GM12878 (cell line): Measurements from ENCODE around the gene SPRYD7. TPM values are rescaled to one million over a fixed set of nuclear protein-coding genes. Genes with fewer than 3 reads are reported as not detected.

Experiments
- ATAC-seq: fragments of 200-7000 bp; cut with Tn5 transposase; 3 replicates; pipeline ENCODE4 v1.9.1; 2020; ENCODE audit warnings: mild to moderate bottlenecking, moderate library complexity
- BruUV-seq: library from RNA; stranded (reverse); fragments of 400-500 nt; replicated peaks from 2 replicates; lab custom pipeline; 2021; lab: Mats Ljungman, UMichigan
- CTCF ChIA-PET: fragments of 300-600 bp; sonication (Branson Sonifier 250); formaldehyde crosslinking; extraction: SDS; loops from one replicate; lab custom pipeline; 2021; ENCODE audit warnings: inconsistent platforms; lab: Yijun Ruan, JAX
- POLR2A ChIA-PET: fragments of 350-600 bp; formaldehyde crosslinking; extraction: SDS; loops from one replicate; lab custom pipeline; 2021; ENCODE audit warnings: inconsistent platforms; lab: Charles Lee
- RAD21 ChIA-PET: fragments of 300-600 bp; sonication (Branson Sonifier 250); formaldehyde crosslinking; loops from one replicate; lab custom pipeline; 2023; ENCODE audit warnings: antibody characterized with exemption; ENCODE audit not compliant: unreplicated experiment; lab: Charles Lee
- SMC1A ChIA-PET: fragments of 300-600 bp; sonication (Branson Sonifier 250); formaldehyde crosslinking; loops from one replicate; lab custom pipeline; 2023; ENCODE audit not compliant: unreplicated experiment, uncharacterized antibody; lab: Charles Lee
- DNase-seq: peaks from one replicate; pipeline ENCODE4 v3.0.0-alpha.2; 2011; ENCODE audit warnings: low read depth, low spot score
- FAIRE-seq: peaks from 3 replicates; lab custom pipeline; 2011; peaks lifted over from hg19 to GRCh38; lab: Jason Lieb, UNC
- H2AFZ ChIP-seq: 2 replicates; pipeline ENCODE4 v1.6.0; 2011; ENCODE audit warnings: low read depth, low read length, control low read depth; ENCODE audit not compliant: control insufficient read depth
- H3K27ac ChIP-seq: 2 replicates; pipeline ENCODE4 v1.5.1; 2011; ENCODE audit warnings: control low read depth; ENCODE audit not compliant: control insufficient read depth, insufficient read depth
- H3K27me3 ChIP-seq, 2 experiments: replicated peaks in 1 of 2; 2 replicates each; pipeline versions ENCODE4 v1.6.0 to v1.6.1; 2011; ENCODE audit warnings: low read length in 1 of 2; ENCODE audit not compliant: control insufficient read depth in 2 of 2, insufficient read depth in 2 of 2
- H3K36me3 ChIP-seq, 2 experiments: 2 replicates each; pipeline ENCODE4 v1.5.1; 2011; ENCODE audit warnings: low read length in 1 of 2; ENCODE audit not compliant: control insufficient read depth in 2 of 2, insufficient read depth in 2 of 2
- H3K4me1 ChIP-seq: 2 replicates; pipeline ENCODE4 v1.6.1; 2011; ENCODE audit warnings: mild to moderate bottlenecking, low read length, moderate library complexity, mixed read lengths; ENCODE audit not compliant: control insufficient read depth, insufficient read depth
- H3K4me2 ChIP-seq: 2 replicates; pipeline ENCODE4 v1.6.0; 2011; ENCODE audit warnings: control low read depth; ENCODE audit not compliant: control insufficient read depth, insufficient read depth
- H3K4me3 ChIP-seq: fragments of 200-600 bp; sonication (generic); 2 replicates; pipeline ENCODE4 v1.5.1; 2016
- H3K79me2 ChIP-seq: 2 replicates; pipeline ENCODE4 v1.6.0; 2011; ENCODE audit warnings: low read length; ENCODE audit not compliant: control insufficient read depth, insufficient read depth
- H3K9ac ChIP-seq: 2 replicates; pipeline ENCODE4 v1.8.0; 2011; ENCODE audit warnings: low read length, control low read depth, mixed read lengths; ENCODE audit not compliant: control insufficient read depth, insufficient read depth
- H3K9me3 ChIP-seq: replicated peaks from 3 replicates; pipeline ENCODE4 v1.5.1; 2011; ENCODE audit warnings: mild to moderate bottlenecking, low read length; ENCODE audit not compliant: control insufficient read depth, insufficient read depth
- H4K20me1 ChIP-seq: 2 replicates; pipeline ENCODE4 v1.6.0; 2011; ENCODE audit not compliant: control insufficient read depth, insufficient read depth
- BHLHE40 ChIP-seq, 2 experiments: fragments of 450-650 bp in 1 of 2; IDR thresholded peaks; 2 replicates each; pipeline ENCODE4 v1.6.1; 2011 to 2017; ENCODE audit warnings: low read depth in 2 of 2, borderline replicate concordance in 1 of 2, improper control_type of control experiment in 1 of 2, low read length in 1 of 2, mild to moderate bottlenecking in 1 of 2
- ESRRA ChIP-seq: IDR thresholded peaks from 2 replicates; pipeline ENCODE4 v1.6.1; 2012; ENCODE audit warnings: mild to moderate bottlenecking, low read length, improper control_type of control experiment
- HSF1 ChIP-seq: fragments of 150-350 bp; IDR thresholded peaks from 2 replicates; pipeline ENCODE4 v1.6.1; 2014; ENCODE audit warnings: mild to moderate bottlenecking, low read depth, low read length
- IKZF1 ChIP-seq: fragments of 450-650 bp; conservative IDR thresholded peaks from 2 replicates; pipeline ENCODE4 v1.6.1; 2017; ENCODE audit warnings: antibody characterized with exemption, mild to moderate bottlenecking
- MAX ChIP-seq: IDR thresholded peaks from 2 replicates; pipeline ENCODE4 v1.6.1; 2012; ENCODE audit warnings: low read depth, low read length, improper control_type of control experiment
- NFYA ChIP-seq: IDR thresholded peaks from 2 replicates; pipeline ENCODE4 v1.6.1; 2011; ENCODE audit warnings: low read depth, mild to moderate bottlenecking, low read length, improper control_type of control experiment, borderline replicate concordance
- RBBP5 ChIP-seq: fragments of 200-600 bp; sonication (generic); conservative IDR thresholded peaks from 2 replicates; pipeline ENCODE4 v1.6.1; 2016
- SMAD1 ChIP-seq: fragments of 450-650 bp; IDR thresholded peaks from 2 replicates; pipeline ENCODE4 v1.6.1; 2018; ENCODE audit warnings: mild to moderate bottlenecking, low read depth; ENCODE audit not compliant: partially characterized antibody
- SMAD5 ChIP-seq: IDR thresholded peaks from 2 replicates; pipeline ENCODE4 v1.6.1; 2016; ENCODE audit warnings: antibody characterized with exemption, low read depth
- STAT1 ChIP-seq: fragments of 450-650 bp; conservative IDR thresholded peaks from 2 replicates; pipeline ENCODE4 v1.6.1; 2014; ENCODE audit warnings: antibody characterized with exemption, mild to moderate bottlenecking
- TCF12 ChIP-seq: IDR thresholded peaks from 2 replicates; pipeline ENCODE4 v1.6.1; 2011; ENCODE audit warnings: low read depth, mild to moderate bottlenecking, low read length
- USF2 ChIP-seq: IDR thresholded peaks from 2 replicates; pipeline ENCODE4 v1.6.1; 2011; ENCODE audit warnings: low read depth, low read length, improper control_type of control experiment, borderline replicate concordance
- ZBTB40 ChIP-seq: fragments of 450-650 bp; IDR thresholded peaks from 2 replicates; pipeline ENCODE4 v1.6.1; 2016; ENCODE audit warnings: mild to moderate bottlenecking, moderate library complexity, borderline replicate concordance
- ZSCAN29 ChIP-seq: fragments of 450-650 bp; IDR thresholded peaks from 2 replicates; pipeline ENCODE4 v1.6.1; 2017; ENCODE audit warnings: mild to moderate bottlenecking, moderate library complexity
- WGBS: methylation state at CpG from one replicate; pipeline ENCODE4 v1.1.6; 2016; ENCODE audit warnings: low lambda C conversion rate; ENCODE audit not compliant: insufficient replicate concordance, insufficient coverage; ENCODE audit errors: missing lambda C conversion rate; 5-methylcytosine and 5-hydroxymethylcytosine counted together
- in situ Hi-C: fragments of 300-500 bp; cut with MboI; formaldehyde crosslinking; loops from 9 replicates; pipeline ENCODE4 v1.14.3; 2018; ENCODE audit warnings: mixed read lengths
- intact Hi-C: fragments of 100-400 bp; cut with micrococcal nuclease; formaldehyde crosslinking; loops from one replicate; pipeline ENCODE4 v1.14.2; 2022; ENCODE audit not compliant: unreplicated experiment
- polyA plus RNA-seq, 11 experiments: library from polyadenylated mRNA; depleted of rRNA in 4 of 11; unstranded in 6 of 11; stranded (reverse) in 5 of 11; fragments of >200 nt; fragmentation: Nextera tagmentation in 4 of 11; fragmentation: Illumina TruSeq in 1 of 11; extraction: Ambion mirVana in 4 of 11; extraction: Trizol in 1 of 11; gene quantifications; 1 replicate in 1 of 11; 2 replicates in 10 of 11; pipeline versions ENCODE4 v1.2.1 to v1.2.3, GENCODE V29; 2011 to 2016; ENCODE audit warnings: inconsistent platforms in 2 of 11, missing spikeins in 2 of 11, low read depth in 1 of 11
- total RNA-seq, 4 experiments: library from RNA; depleted of rRNA in 3 of 4; stranded (reverse); fragments of >200 nt in 3 of 4; fragmentation: Illumina TruSeq in 1 of 4; extraction: Trizol in 1 of 4; gene quantifications; 2 replicates each; pipeline versions ENCODE4 v1.2.1 to v1.2.3, GENCODE V29; 2013 to 2021

The SPRYD7 gene
- total and polyA plus RNA-seq, 10 of the 15 experiments (the other 5 are each of a cell fraction or from before 2014, with no cell fraction given) = 5.3 to 18.7 (median 9.6) TPM

GRCh38 chr13:49938921-49939320 lies 2.8 kb upstream of the SPRYD7 start:
- Histone ChIP-seq H2AFZ (no peak overlapping the region), H4K20me1 (no peaks in the 10 kb centered on the region), H3K9ac (no peak overlapping the region), H3K36me3 (no peaks in the 10 kb centered on the region), H3K4me1 (0 out of 2 replicates have a peak, but pooled peaks cover 2% of the 10 kb centered on the region), H3K9me3 (no peaks in the 10 kb centered on the region), H3K27me3 (no peaks in the 10 kb centered on the region), H3K4me2 (no peak overlapping the region), H3K79me2 (no peaks in the 10 kb centered on the region; the same call in 1 of the 2 replicates), H3K27ac (no peak overlapping the region), H3K4me3 (no peak overlapping the region)
- CTCF ChIA-PET = interaction anchor here (0.8 to 1.6 kb wide), 2 partner anchors 44 to 495 kb away, joined by 3 read pairs; partner anchors contain the start of gene CAB39L
- no peak for TF ChIP-seq TCF12
- no peak for TF ChIP-seq RBBP5
- TF ChIP-seq SMAD5 = no peak
- no peak for TF ChIP-seq MAX
- no peak for TF ChIP-seq ESRRA
- TF ChIP-seq SMAD1 = no peak
- no peak for TF ChIP-seq ZBTB40
- TF ChIP-seq USF2 = no peak
- TF ChIP-seq BHLHE40 (IDR thresholded peaks at IDR 0.05; ENCODE audit: borderline replicate concordance in 1 of 2, low read depth in 2 of 2, low read length in 1 of 2) = no peak
- TF ChIP-seq STAT1 = no peak
- no peak for TF ChIP-seq HSF1
- TF ChIP-seq ZSCAN29 = no peak
- TF ChIP-seq IKZF1 = no peak
- no peak for TF ChIP-seq NFYA
- BruUV-seq = no TSS peak
- FAIRE-seq = no peak
- intact Hi-C loops (loop anchor here (5.0 to 10.0 kb wide), 3 partner anchors 138 to 973 kb away; partner anchors contain the start of gene KPNA3), in situ Hi-C loops (no loop called here)
- DNase-seq = no peak
- RAD21 ChIA-PET = interaction anchor here (1.2 kb wide), 1 partner anchor 58 kb away, joined by 3 read pairs; the partner anchor contains the start of gene TRIM13
- SMC1A ChIA-PET = interaction anchor here (0.6 to 1.5 kb wide), 4 partner anchors 9 to 420 kb away, joined by 3 to 5 read pairs (median 3); partner anchors contain the start of gene TRIM13
- POLR2A ChIA-PET = interaction anchor here (0.5 to 3.1 kb wide), 3 partner anchors 58 to 292 kb away, joined by 3 to 20 read pairs (median 4); partner anchors contain the start of gene TRIM13
- no peak for ATAC-seq
- WGBS = 84% methylated on average over 5 of the region's 5 CpGs
